MM.1S (cell line): ENCODE measurements around the gene PSMA4.
"Not testable (repeated sequence)": the region's sequence is repeated elsewhere in the genome, so short reads cannot be mapped to it uniquely, and the experiment has no call there.

Experiments used
- DNase-seq: peaks from one replicate; pipeline ENCODE4 v3.0.0-alpha.2; 2015
- H2AFZ ChIP-seq: fragments of 300-600 bp; sonication (generic); 2 replicates; pipeline ENCODE4 v1.6.0; 2016; ENCODE audit warnings: antibody characterized with exemption, low read length
- H3F3A ChIP-seq: fragments of 300-600 bp; sonication (generic); 2 replicates; pipeline ENCODE4 v1.6.1; 2016; ENCODE audit warnings: mild to moderate bottlenecking, antibody characterized with exemption, low read length, moderate library complexity, mixed read lengths; ENCODE audit not compliant: insufficient read depth
- H3K27ac ChIP-seq: fragments of 300-600 bp; sonication (generic); 2 replicates; pipeline ENCODE4 v1.5.1; 2016; ENCODE audit warnings: mild to moderate bottlenecking, low read length
- H3K27me3 ChIP-seq: fragments of 300-600 bp; sonication (generic); replicated peaks from 2 replicates; pipeline ENCODE4 v1.6.0; 2016; ENCODE audit warnings: low read length; ENCODE audit not compliant: insufficient read depth
- H3K36me3 ChIP-seq: fragments of 300-600 bp; sonication (generic); replicated peaks from 2 replicates; pipeline ENCODE4 v1.6.1; 2016; ENCODE audit warnings: mild to moderate bottlenecking, low read length, mixed read lengths; ENCODE audit not compliant: insufficient read depth
- H3K4me1 ChIP-seq: fragments of 300-600 bp; sonication (generic); 2 replicates; pipeline ENCODE4 v1.6.1; 2016; ENCODE audit warnings: low read length, mixed read lengths
- H3K4me2 ChIP-seq: fragments of 300-600 bp; sonication (generic); 2 replicates; pipeline ENCODE4 v1.6.0; 2016; ENCODE audit warnings: low read depth, low read length
- H3K4me3 ChIP-seq: fragments of 300-600 bp; sonication (generic); 2 replicates; pipeline ENCODE4 v1.5.1; 2016; ENCODE audit warnings: low read length, mixed read lengths
- H3K79me2 ChIP-seq: fragments of 300-600 bp; sonication (generic); 2 replicates; pipeline ENCODE4 v1.6.1; 2016; ENCODE audit warnings: mixed run types, low read length, mixed read lengths
- H3K9ac ChIP-seq: fragments of 300-600 bp; sonication (generic); 2 replicates; pipeline ENCODE4 v1.6.1; 2016; ENCODE audit warnings: low read length, mixed read lengths
- H3K9me2 ChIP-seq: fragments of 300-600 bp; sonication (generic); replicated peaks from 2 replicates; pipeline ENCODE4 v1.6.1; 2016; ENCODE audit warnings: mild to moderate bottlenecking, low read length, mixed read lengths; ENCODE audit not compliant: insufficient read depth
- H3K9me3 ChIP-seq: fragments of 300-600 bp; sonication (generic); replicated peaks from 2 replicates; pipeline ENCODE4 v1.6.1; 2016; ENCODE audit warnings: mild to moderate bottlenecking, low read length, mixed read lengths; ENCODE audit not compliant: insufficient read depth
- H4K20me1 ChIP-seq: fragments of 300-600 bp; sonication (generic); 2 replicates; pipeline ENCODE4 v1.6.1; 2016; ENCODE audit warnings: mild to moderate bottlenecking, low read length, moderate library complexity, mixed read lengths; ENCODE audit not compliant: insufficient read depth
- EZH2 ChIP-seq: fragments of 300-600 bp; sonication (generic); optimal IDR thresholded peaks from 2 replicates; pipeline ENCODE3; 2017; ENCODE audit warnings: low read depth, mild to moderate bottlenecking, antibody characterized with exemption, low read length, mixed read lengths
- EZH2phosphoT487 ChIP-seq: fragments of 300-600 bp; sonication (generic); IDR thresholded peaks from 2 replicates; pipeline ENCODE4 v1.6.1; 2018; ENCODE audit warnings: antibody characterized with exemption, low read length
- TF ChIP-seq, protein P1 (sequence below): fragments of 300-600 bp; sonication (generic); IDR thresholded peaks from 2 replicates; pipeline ENCODE4 v1.5.1; 2016; ENCODE audit warnings: antibody characterized with exemption, low read length, mixed read lengths

PSMA4 gene

DNA sequence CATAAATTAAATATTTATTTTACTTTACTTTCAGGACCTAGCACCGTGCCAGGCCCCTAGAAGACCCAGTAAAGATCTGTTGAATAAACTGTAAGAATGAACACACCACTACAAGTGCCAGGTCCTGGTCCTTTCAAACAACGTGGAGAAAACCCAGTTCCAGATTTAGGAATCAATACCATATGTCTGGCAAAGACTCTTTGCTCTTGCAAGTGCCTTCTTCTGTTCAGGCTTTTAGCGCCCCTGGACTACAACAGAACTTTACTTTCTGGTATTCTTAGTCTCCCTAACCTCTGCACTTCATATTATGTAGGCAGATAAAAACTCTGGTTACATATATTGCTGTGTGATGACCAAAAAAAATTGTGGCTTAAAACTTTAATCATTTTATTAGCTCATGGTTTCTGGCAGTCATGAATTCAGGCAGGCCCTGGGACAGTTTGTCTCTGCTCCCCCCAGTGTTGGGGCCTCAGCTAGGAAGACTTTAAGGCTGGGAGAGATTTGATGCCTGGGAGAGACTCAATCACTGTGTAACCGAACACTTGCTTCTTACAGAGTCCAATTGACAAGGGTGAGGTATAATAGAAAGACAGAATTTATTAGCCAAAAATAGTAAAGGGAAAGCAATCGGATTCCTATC, 2.9 kb upstream of the PSMA4 start:
- Histone ChIP-seq H3K9me3 (no peaks in the 10 kb centered on the region), H3F3A (peaks cover 26% of the 10 kb centered on the region), H3K79me2 (peaks cover 22% of the 10 kb centered on the region), H3K27ac (no peak overlapping the region), H2AFZ (no peak overlapping the region), H3K36me3 (peaks cover 4% of the 10 kb centered on the region; the same call in 1 of the 2 replicates), H4K20me1 (no peaks in the 10 kb centered on the region), H3K4me1 (peaks cover 15% of the 10 kb centered on the region), H3K4me3 (no peak overlapping the region), H3K27me3 (no peaks in the 10 kb centered on the region), H3K9ac (no peak overlapping the region), H3K9me2 (no peaks in the 10 kb centered on the region), H3K4me2 (no peak overlapping the region)
- no peak for DNase-seq
- no peak for TF ChIP-seq EZH2phosphoT487
- TF ChIP-seq EZH2: no peak
- TF ChIP-seq, protein P1, sequence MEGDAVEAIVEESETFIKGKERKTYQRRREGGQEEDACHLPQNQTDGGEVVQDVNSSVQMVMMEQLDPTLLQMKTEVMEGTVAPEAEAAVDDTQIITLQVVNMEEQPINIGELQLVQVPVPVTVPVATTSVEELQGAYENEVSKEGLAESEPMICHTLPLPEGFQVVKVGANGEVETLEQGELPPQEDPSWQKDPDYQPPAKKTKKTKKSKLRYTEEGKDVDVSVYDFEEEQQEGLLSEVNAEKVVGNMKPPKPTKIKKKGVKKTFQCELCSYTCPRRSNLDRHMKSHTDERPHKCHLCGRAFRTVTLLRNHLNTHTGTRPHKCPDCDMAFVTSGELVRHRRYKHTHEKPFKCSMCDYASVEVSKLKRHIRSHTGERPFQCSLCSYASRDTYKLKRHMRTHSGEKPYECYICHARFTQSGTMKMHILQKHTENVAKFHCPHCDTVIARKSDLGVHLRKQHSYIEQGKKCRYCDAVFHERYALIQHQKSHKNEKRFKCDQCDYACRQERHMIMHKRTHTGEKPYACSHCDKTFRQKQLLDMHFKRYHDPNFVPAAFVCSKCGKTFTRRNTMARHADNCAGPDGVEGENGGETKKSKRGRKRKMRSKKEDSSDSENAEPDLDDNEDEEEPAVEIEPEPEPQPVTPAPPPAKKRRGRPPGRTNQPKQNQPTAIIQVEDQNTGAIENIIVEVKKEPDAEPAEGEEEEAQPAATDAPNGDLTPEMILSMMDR: no peak

GRCh38 chr15:78538358-78538757, 1.9 kb upstream of the PSMA4 start:
- Histone ChIP-seq H3K27ac (no peak overlapping the region), H3K9me2 (no peaks in the 10 kb centered on the region), H3K9me3 (no peaks in the 10 kb centered on the region), H2AFZ (no peak overlapping the region), H3K4me3 (no peak overlapping the region), H3K79me2 (peaks cover 32% of the 10 kb centered on the region), H3K4me1 (peaks cover 19% of the 10 kb centered on the region), H3K36me3 (peaks cover 13% of the 10 kb centered on the region; the same call in 1 of the 2 replicates), H3K4me2 (no peak overlapping the region), H3K9ac (no peak overlapping the region), H3K27me3 (no peaks in the 10 kb centered on the region), H3F3A (peaks cover 26% of the 10 kb centered on the region), H4K20me1 (no peaks in the 10 kb centered on the region)
- DNase-seq: no peak
- TF ChIP-seq EZH2 (no peak), EZH2phosphoT487 (no peak)
- TF ChIP-seq, protein P1: no peak

DNA sequence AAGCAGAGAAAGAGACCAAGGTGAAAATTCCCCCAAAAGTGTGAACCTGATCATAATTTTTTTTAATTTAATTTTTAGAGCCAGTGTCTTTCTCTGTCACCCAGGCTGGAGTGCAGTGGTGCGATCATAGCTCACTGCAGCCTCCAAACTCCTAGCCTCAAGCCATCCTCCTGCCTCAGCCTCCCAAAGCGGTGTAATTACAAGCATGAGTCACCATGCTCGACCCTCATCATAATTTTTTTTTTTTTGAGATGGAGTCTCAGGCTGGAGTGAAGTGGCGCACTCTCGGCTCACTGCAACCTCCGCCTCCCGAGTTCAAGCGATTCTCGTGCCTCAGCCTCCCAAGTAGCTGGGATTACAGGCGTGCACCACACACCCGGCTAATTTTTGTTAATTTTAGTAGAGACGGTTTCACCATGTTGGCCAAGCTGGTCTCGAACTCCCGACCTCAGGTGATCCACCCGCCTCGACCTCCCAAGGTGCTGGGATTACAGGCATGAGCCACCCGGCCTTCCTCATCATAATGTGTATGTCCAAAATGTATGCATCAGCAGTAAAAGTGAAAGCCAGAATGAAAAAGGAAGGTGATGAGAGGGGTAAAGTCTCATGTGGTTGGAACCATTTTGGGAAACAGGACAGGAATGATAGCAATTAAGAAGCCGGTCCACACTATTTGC, 642 bp upstream of the PSMA4 start:
- Histone ChIP-seq H3K9ac (peak overlapping the region; percentile 94), H3K36me3 (peaks cover 13% of the 10 kb centered on the region; the same call in 1 of the 2 replicates), H2AFZ (peak overlapping the region; percentile 80), H3K4me1 (peaks cover 19% of the 10 kb centered on the region), H3K4me2 (peak overlapping the region; percentile 73), H3K27ac (peak overlapping the region; percentile 91), H3F3A (peaks cover 26% of the 10 kb centered on the region), H3K4me3 (peak overlapping the region; percentile 90), H3K79me2 (peaks cover 40% of the 10 kb centered on the region)
- not testable (repeated sequence) for H3K9me2 ChIP-seq, DNase-seq, H3K9me3 ChIP-seq, H4K20me1 ChIP-seq, H3K27me3 ChIP-seq
